ENCODE results near the gene ZNF326. TPM values are rescaled to one million over a fixed set of nuclear protein-coding genes. Genes with fewer than 3 reads are reported as not detected.

ZNF326 gene
- polyA plus RNA-seq, 1 donor (not counting 4 experiments of a cell fraction or from before 2014, with no cell fraction given): 22.7 TPM

- Histone ChIP-seq H3K9me1 (ENCODE audit: control insufficient read depth, extremely low read depth, insufficient read depth, low read length) (no peaks in the 10 kb centered on the region), H2AFZ (ENCODE audit: control insufficient read depth, low read length) (no peak overlapping the region), H3K9ac (ENCODE audit: control insufficient read depth, extremely low read depth, insufficient read depth, low read length) (no peak overlapping the region), H3K4me2 (ENCODE audit: control insufficient read depth, extremely low read depth, insufficient read depth, low read depth, low read length) (no peak overlapping the region), H4K20me1 (ENCODE audit: control insufficient read depth, extremely low read depth, insufficient read depth, low read length) (no peaks in the 10 kb centered on the region), H3K4me1 (ENCODE audit: control insufficient read depth, extremely low read depth, insufficient read depth, low read length) (no peaks in the 10 kb centered on the region), H3K9me3 (ENCODE audit: control insufficient read depth, low read depth, low read length) (peaks cover 3% of the 10 kb centered on the region), H3K36me3 (ENCODE audit: control insufficient read depth in 2 of 2, extremely low read depth in 1 of 2, insufficient read depth in 2 of 2, low read length in 2 of 2) (peaks cover 13 to 23% of the 10 kb centered on the region in 2 experiments), H3K4me3 (ENCODE audit: control insufficient read depth in 2 of 3, extremely low read depth in 1 of 3, insufficient read depth in 2 of 3, low read depth in 1 of 3, low read length in 3 of 3) (no peak overlapping the region), H3K27me3 (ENCODE audit: control insufficient read depth, extremely low read depth, insufficient read depth, low read length) (no peaks in the 10 kb centered on the region), H3K27ac (ENCODE audit: control insufficient read depth, insufficient read depth, low read length) (no peak overlapping the region), H3K79me2 (ENCODE audit: control insufficient read depth, insufficient read depth, low read length) (no peaks in the 10 kb centered on the region)
- dilution Hi-C loops (cut with MboI; ENCODE audit: extremely low pct_ligation_motif_present, low sequenced_read_pairs): no loop called here
- DNase-seq (ENCODE audit: low read depth, low spot score) (no peak), FAIRE-seq (no peak)
- TF ChIP-seq EZH2 (IDR thresholded peaks at IDR 0.05; ENCODE audit: low read length): no peak
- no peak for TF ChIP-seq CTCF (optimal IDR thresholded peaks at IDR 0.05 in 1 of 3, IDR thresholded peaks at IDR 0.05 in 1 of 3, conservative IDR thresholded peaks at IDR 0.05 in 1 of 3; ENCODE audit: extremely low read depth in 1 of 3, insufficient read depth in 2 of 3, low read length in 3 of 3)
Observed at GRCh38 chr1:90027281-90027680, 32.4 kb downstream of the ZNF326 start.

GRCh38 chr1:90039652-90040051 lies 44.7 kb downstream of the ZNF326 start:
- Histone ChIP-seq H3K4me2 (ENCODE audit: control insufficient read depth, extremely low read depth, insufficient read depth, low read depth, low read length) (no peak overlapping the region), H3K79me2 (ENCODE audit: control insufficient read depth, insufficient read depth, low read length) (no peaks in the 10 kb centered on the region), H2AFZ (ENCODE audit: control insufficient read depth, low read length) (no peak overlapping the region), H3K9me3 (ENCODE audit: control insufficient read depth, low read depth, low read length) (no peaks in the 10 kb centered on the region), H4K20me1 (ENCODE audit: control insufficient read depth, extremely low read depth, insufficient read depth, low read length) (no peaks in the 10 kb centered on the region), H3K4me3 (ENCODE audit: control insufficient read depth in 2 of 3, extremely low read depth in 1 of 3, insufficient read depth in 2 of 3, low read depth in 1 of 3, low read length in 3 of 3) (no peak overlapping the region), H3K27me3 (ENCODE audit: control insufficient read depth, extremely low read depth, insufficient read depth, low read length) (no peaks in the 10 kb centered on the region), H3K9ac (ENCODE audit: control insufficient read depth, extremely low read depth, insufficient read depth, low read length) (no peak overlapping the region), H3K36me3 (ENCODE audit: control insufficient read depth in 2 of 2, extremely low read depth in 1 of 2, insufficient read depth in 2 of 2, low read length in 2 of 2) (no peaks in the 10 kb centered on the region), H3K9me1 (ENCODE audit: control insufficient read depth, extremely low read depth, insufficient read depth, low read length) (no peaks in the 10 kb centered on the region), H3K27ac (ENCODE audit: control insufficient read depth, insufficient read depth, low read length) (no peak overlapping the region), H3K4me1 (ENCODE audit: control insufficient read depth, extremely low read depth, insufficient read depth, low read length) (no peaks in the 10 kb centered on the region)
- FAIRE-seq: no peak
- no peak for DNase-seq (ENCODE audit: low read depth, low spot score)
- TF ChIP-seq CTCF (optimal IDR thresholded peaks at IDR 0.05 in 1 of 3, IDR thresholded peaks at IDR 0.05 in 1 of 3, conservative IDR thresholded peaks at IDR 0.05 in 1 of 3; ENCODE audit: extremely low read depth in 1 of 3, insufficient read depth in 2 of 3, low read length in 3 of 3) (no peak), EZH2 (IDR thresholded peaks at IDR 0.05; ENCODE audit: low read length) (no peak)
- dilution Hi-C loops (cut with MboI; ENCODE audit: extremely low pct_ligation_motif_present, low sequenced_read_pairs): no loop called here

Measured in keratinocyte (primary cell).